ENCODE data around the gene PDZRN3. TPM values are rescaled to one million over a fixed set of nuclear protein-coding genes. Genes with fewer than 3 reads are reported as not detected.

The PDZRN3 gene
- total RNA-seq, 1 experiment from 2014 or later: 0.17 TPM

- no peak overlapping the region for H2AFZ ChIP-seq (ENCODE audit: low read depth, low read length, poor library complexity, severe bottlenecking)
- H4K20me1 ChIP-seq (ENCODE audit: insufficient read depth): no peaks in the 10 kb centered on the region
- H3K9me3 ChIP-seq (ENCODE audit: control insufficient read depth in 1 of 2, insufficient read depth in 1 of 2, low read depth in 1 of 2, low read length in 2 of 2): no peaks in the 10 kb centered on the region
- H3K9me2 ChIP-seq (ENCODE audit: insufficient read depth): no peaks in the 10 kb centered on the region
- no peak overlapping the region for H3K4me2 ChIP-seq (ENCODE audit: low read length)
- intact Hi-C loops (cut with micrococcal nuclease): no loop called here
- peaks cover 6% of the 10 kb centered on the region for H3K27me3 ChIP-seq (ENCODE audit: insufficient read depth, low read length)
- H3K4me1 ChIP-seq (ENCODE audit: control insufficient read depth in 1 of 2, insufficient read depth in 2 of 2, low read length in 2 of 2): no peaks in the 10 kb centered on the region
- ChIA-PET RAD21 (ENCODE audit: low non-redundant PET in 1 of 2, low total read pairs in 2 of 2, uncharacterized antibody in 2 of 2, unreplicated experiment in 2 of 2) (no interaction called here), POLR2A (no interaction called here), CTCF (no interaction called here)
- ATAC-seq (no peak), DNase-seq (ENCODE audit: low read depth, low spot score) (no peak)
- no TSS peak for BruUV-seq (replicated peaks)
- H3K36me3 ChIP-seq (ENCODE audit: control insufficient read depth in 1 of 2, insufficient read depth in 2 of 2, low read length in 2 of 2): no peaks in the 10 kb centered on the region
- H3K4me3 ChIP-seq (replicated peaks in 1 of 2; ENCODE audit: low read depth in 1 of 2, low read length in 2 of 2): no peak overlapping the region
- TF ChIP-seq ZNF274 (IDR thresholded peaks at IDR 0.05; ENCODE audit: low read depth, low read length) (no peak), SP1 (IDR thresholded peaks at IDR 0.05; ENCODE audit: low read depth) (no peak), YY1 (IDR thresholded peaks at IDR 0.05; ENCODE audit: extremely low read depth, insufficient replicate concordance, low read depth, low read length) (no peak), CEBPB (IDR thresholded peaks at IDR 0.05; ENCODE audit: low read depth) (no peak), CTCF (IDR thresholded peaks at IDR 0.05 in 2 of 3, conservative IDR thresholded peaks at IDR 0.05 in 1 of 3; ENCODE audit: borderline replicate concordance in 1 of 3, insufficient read depth in 1 of 3, low read depth in 2 of 3, low read length in 2 of 3) (no peak), EZH2phosphoT487 (IDR thresholded peaks at IDR 0.05; ENCODE audit: borderline replicate concordance) (no peak), POLR2AphosphoS5 (IDR thresholded peaks at IDR 0.05; ENCODE audit: low read depth, low read length) (no peak), JUND (IDR thresholded peaks at IDR 0.05) (no peak), FOSL1 (IDR thresholded peaks at IDR 0.05; ENCODE audit: low read depth) (no peak), RAD21 (IDR thresholded peaks at IDR 0.05; ENCODE audit: low read depth) (no peak), EGR1 (IDR thresholded peaks at IDR 0.05; ENCODE audit: low read depth) (no peak), ZFX (IDR thresholded peaks at IDR 0.05) (no peak), ELF1 (IDR thresholded peaks at IDR 0.05; ENCODE audit: borderline replicate concordance, low read depth) (no peak), ATF3 (IDR thresholded peaks at IDR 0.05) (no peak), CBX3 (IDR thresholded peaks at IDR 0.05; ENCODE audit: low read depth) (no peak), EZH2 (IDR thresholded peaks at IDR 0.05) (no peak)
- no peak overlapping the region for H3K9ac ChIP-seq (ENCODE audit: low read length)
- no peak overlapping the region for H3K27ac ChIP-seq (ENCODE audit: low read depth, low read length)
- H3K79me2 ChIP-seq (ENCODE audit: insufficient read depth, low read length): no peaks in the 10 kb centered on the region
These were observed 155.4 kb downstream of the PDZRN3 start for GRCh38 chr3:73469331-73469730.

All from HCT116 (cell line).